HepG2 (cell line): Measurements from ENCODE around the gene TRPM5.

Source experiments
- CTCF ChIP-seq: sonication (generic); formaldehyde crosslinking; IDR thresholded peaks from 2 replicates; pipeline ENCODE4 v1.5.0; 2020; ENCODE audit warnings: mild to moderate bottlenecking, missing genetic modification reagents, moderate library complexity
- ELF4 ChIP-seq: sonication (generic); formaldehyde crosslinking; IDR thresholded peaks from 2 replicates; pipeline ENCODE4 v1.5.0; 2020; ENCODE audit warnings: missing genetic modification reagents, mild to moderate bottlenecking, moderate library complexity, borderline replicate concordance
- ELK4 ChIP-seq: sonication (generic); formaldehyde crosslinking; IDR thresholded peaks from 2 replicates; pipeline ENCODE4 v1.9.0; 2021; ENCODE audit warnings: missing genetic modification reagents, borderline replicate concordance
- POLR2G ChIP-seq: fragments of 200-400 bp; formaldehyde crosslinking; IDR thresholded peaks from 2 replicates; pipeline ENCODE4 v1.6.1; 2018; ENCODE audit warnings: mild to moderate bottlenecking, low read depth, low read length, moderate library complexity
- SALL1 ChIP-seq: sonication (generic); formaldehyde crosslinking; IDR thresholded peaks from 2 replicates; pipeline ENCODE4 v1.8.0; 2022; ENCODE audit warnings: mild to moderate bottlenecking, missing genetic modification reagents
- TCF7L2 ChIP-seq: IDR thresholded peaks from 2 replicates; pipeline ENCODE4 v1.6.1; 2011; ENCODE audit warnings: mild to moderate bottlenecking, low read depth, low read length, moderate library complexity
- ZNF101 ChIP-seq: sonication (generic); formaldehyde crosslinking; IDR thresholded peaks from 2 replicates; pipeline ENCODE4 v1.4.0; 2020; ENCODE audit warnings: mild to moderate bottlenecking, low read depth, missing genetic modification reagents, borderline replicate concordance
- ZNF468 ChIP-seq: sonication (generic); formaldehyde crosslinking; IDR thresholded peaks from 2 replicates; pipeline ENCODE4 v1.8.0; 2022; ENCODE audit warnings: mild to moderate bottlenecking, moderate library complexity, missing genetic modification reagents
- ZNF777 ChIP-seq: sonication (generic); formaldehyde crosslinking; IDR thresholded peaks from 2 replicates; pipeline ENCODE4 v1.4.0; 2020; ENCODE audit warnings: missing genetic modification reagents

GRCh38 chr11:2399488-2400068 lies 44.7 kb downstream of the TRPM5 start:
- TF ChIP-seq TCF7L2 = no peak
- TF ChIP-seq ELF4 (CRISPR knock-in tag) = no peak
- TF ChIP-seq ZNF101 (CRISPR knock-in tag) = no peak
- no peak for TF ChIP-seq CTCF
- TF ChIP-seq ELK4 (CRISPR knock-in tag) = no peak
- TF ChIP-seq ZNF777 = no peak
- no peak for TF ChIP-seq ZNF468 (CRISPR knock-in tag)
- no peak for TF ChIP-seq POLR2G
- no peak for TF ChIP-seq SALL1
